Measurements from ENCODE around the gene CLK2.

GRCh38 chr1:155223047-155223446 lies 50.3 kb downstream of the CLK2 start:
- TF ChIP-seq POLR2A (conservative IDR thresholded peaks at IDR 0.05) (no peak), REST (IDR thresholded peaks at IDR 0.05; ENCODE audit: borderline replicate concordance) (no peak), REST (CRISPR knock-in tag; IDR thresholded peaks at IDR 0.05; ENCODE audit: low read depth) (no peak), KLF13 (tag; IDR thresholded peaks at IDR 0.05; ENCODE audit: borderline replicate concordance, low read depth) (no peak), HDAC2 (IDR thresholded peaks at IDR 0.05) (no peak), BRCA1 (IDR thresholded peaks at IDR 0.05) (no peak), BRCA1 (CRISPR knock-in tag; IDR thresholded peaks at IDR 0.05) (no peak), FOXP4 (CRISPR knock-in tag; IDR thresholded peaks at IDR 0.05; ENCODE audit: borderline replicate concordance) (no peak), MBD2 (IDR thresholded peaks at IDR 0.05; ENCODE audit: borderline replicate concordance, low read depth) (no peak), EZH2 (IDR thresholded peaks at IDR 0.05; ENCODE audit: borderline replicate concordance, low read depth, low read length) (no peak), POLR2AphosphoS2 (IDR thresholded peaks at IDR 0.05; ENCODE audit: low read length) (no peak)
- TF ChIP-seq, protein P1, sequence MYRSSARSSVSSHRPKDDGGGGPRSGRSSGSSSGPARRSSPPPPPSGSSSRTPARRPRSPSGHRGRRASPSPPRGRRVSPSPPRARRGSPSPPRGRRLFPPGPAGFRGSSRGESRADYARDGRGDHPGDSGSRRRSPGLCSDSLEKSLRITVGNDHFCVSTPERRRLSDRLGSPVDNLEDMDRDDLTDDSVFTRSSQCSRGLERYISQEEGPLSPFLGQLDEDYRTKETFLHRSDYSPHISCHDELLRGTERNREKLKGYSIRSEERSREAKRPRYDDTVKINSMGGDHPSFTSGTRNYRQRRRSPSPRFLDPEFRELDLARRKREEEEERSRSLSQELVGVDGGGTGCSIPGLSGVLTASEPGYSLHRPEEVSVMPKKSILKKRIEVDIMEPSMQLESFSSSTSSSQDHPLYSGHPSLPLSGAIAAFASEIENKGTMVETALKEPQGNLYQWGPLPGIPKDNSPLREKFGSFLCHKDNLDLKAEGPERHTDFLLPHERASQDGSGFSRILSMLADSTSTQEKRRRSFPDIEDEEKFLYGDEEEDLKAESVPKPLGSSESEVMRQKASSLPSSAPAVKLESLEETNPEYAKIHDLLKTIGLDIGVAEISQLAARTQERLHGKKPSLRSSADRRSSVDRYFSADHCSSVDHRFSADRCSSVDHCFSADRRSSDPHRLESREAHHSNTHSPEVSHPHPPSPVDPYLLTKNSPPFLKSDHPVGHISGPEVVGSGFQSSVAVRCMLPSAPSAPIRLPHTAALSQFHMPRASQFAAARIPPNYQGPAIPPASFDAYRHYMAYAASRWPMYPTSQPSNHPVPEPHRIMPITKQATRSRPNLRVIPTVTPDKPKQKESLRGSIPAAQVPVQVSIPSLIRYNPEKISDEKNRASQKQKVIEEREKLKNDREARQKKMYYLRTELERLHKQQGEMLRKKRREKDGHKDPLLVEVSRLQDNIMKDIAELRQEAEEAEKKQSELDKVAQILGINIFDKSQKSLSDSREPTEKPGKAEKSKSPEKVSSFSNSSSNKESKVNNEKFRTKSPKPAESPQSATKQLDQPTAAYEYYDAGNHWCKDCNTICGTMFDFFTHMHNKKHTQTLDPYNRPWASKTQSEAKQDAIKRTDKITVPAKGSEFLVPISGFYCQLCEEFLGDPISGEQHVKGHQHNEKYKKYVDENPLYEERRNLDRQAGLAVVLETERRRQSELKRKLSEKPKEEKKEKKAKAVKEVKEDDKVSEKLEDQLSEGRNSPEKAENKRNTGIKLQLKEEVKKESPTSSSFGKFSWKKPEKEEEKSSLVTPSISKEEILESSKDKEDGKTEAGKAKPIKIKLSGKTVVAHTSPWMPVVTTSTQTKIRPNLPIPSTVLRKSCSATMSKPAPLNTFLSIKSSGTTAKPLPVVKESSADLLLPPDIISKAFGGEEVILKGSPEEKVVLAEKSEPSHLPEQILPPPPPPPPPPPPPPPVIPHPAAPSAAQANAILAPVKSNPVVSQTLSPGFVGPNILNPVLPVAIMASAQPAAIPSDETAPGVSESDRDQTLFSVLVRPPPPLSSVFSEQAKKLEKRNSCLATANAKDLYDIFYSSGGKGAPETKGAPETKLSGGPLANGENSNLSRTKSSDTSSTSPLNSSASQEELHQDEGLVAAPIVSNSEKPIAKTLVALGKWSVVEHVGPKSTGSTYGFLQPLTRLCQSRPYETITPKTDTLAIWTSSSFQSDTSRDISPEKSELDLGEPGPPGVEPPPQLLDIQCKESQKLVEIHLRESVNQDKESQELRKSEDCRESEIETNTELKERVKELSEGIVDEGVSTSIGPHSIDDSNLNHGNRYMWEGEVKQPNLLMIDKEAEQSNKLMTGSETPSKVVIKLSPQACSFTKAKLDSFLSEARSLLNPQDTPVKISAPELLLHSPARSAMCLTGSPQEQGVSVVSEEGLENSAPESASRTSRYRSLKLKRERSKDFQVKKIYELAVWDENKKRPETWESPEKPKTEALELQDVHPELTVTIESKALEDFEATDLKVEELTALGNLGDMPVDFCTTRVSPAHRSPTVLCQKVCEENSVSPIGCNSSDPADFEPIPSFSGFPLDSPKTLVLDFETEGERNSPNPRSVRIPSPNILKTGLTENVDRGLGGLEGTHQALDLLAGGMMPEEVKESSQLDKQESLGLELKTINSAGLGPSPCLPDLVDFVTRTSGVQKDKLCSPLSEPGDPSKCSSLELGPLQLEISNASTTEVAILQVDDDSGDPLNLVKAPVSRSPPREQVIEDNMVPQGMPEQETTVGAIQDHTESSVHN (IDR thresholded peaks at IDR 0.05; ENCODE audit: borderline replicate concordance in 1 of 2, low read depth in 1 of 2), result no peak
- TF ChIP-seq, protein P2, sequence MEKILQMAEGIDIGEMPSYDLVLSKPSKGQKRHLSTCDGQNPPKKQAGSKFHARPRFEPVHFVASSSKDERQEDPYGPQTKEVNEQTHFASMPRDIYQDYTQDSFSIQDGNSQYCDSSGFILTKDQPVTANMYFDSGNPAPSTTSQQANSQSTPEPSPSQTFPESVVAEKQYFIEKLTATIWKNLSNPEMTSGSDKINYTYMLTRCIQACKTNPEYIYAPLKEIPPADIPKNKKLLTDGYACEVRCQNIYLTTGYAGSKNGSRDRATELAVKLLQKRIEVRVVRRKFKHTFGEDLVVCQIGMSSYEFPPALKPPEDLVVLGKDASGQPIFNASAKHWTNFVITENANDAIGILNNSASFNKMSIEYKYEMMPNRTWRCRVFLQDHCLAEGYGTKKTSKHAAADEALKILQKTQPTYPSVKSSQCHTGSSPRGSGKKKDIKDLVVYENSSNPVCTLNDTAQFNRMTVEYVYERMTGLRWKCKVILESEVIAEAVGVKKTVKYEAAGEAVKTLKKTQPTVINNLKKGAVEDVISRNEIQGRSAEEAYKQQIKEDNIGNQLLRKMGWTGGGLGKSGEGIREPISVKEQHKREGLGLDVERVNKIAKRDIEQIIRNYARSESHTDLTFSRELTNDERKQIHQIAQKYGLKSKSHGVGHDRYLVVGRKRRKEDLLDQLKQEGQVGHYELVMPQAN (IDR thresholded peaks at IDR 0.05; ENCODE audit: borderline replicate concordance), result no peak
